NK-92 (cell line): ENCODE data around the gene ADGRD1.
"Not testable (repeated sequence)": the region's sequence is repeated elsewhere in the genome, so short reads cannot be mapped to it uniquely, and the experiment has no call there.

ENCODE experiments used
- DNase-seq: peaks from one replicate; lab custom pipeline; 2025; ENCODE audit not compliant: unreplicated experiment; lab: John Stamatoyannopoulos, UW

The ADGRD1 gene

GRCh38 chr12:131113568-131114270 is 160.0 kb downstream of the ADGRD1 start:
- no peak for DNase-seq

GRCh38 chr12:131114271-131114670 is 160.6 kb downstream of the ADGRD1 start:
- no peak for DNase-seq

DNA sequence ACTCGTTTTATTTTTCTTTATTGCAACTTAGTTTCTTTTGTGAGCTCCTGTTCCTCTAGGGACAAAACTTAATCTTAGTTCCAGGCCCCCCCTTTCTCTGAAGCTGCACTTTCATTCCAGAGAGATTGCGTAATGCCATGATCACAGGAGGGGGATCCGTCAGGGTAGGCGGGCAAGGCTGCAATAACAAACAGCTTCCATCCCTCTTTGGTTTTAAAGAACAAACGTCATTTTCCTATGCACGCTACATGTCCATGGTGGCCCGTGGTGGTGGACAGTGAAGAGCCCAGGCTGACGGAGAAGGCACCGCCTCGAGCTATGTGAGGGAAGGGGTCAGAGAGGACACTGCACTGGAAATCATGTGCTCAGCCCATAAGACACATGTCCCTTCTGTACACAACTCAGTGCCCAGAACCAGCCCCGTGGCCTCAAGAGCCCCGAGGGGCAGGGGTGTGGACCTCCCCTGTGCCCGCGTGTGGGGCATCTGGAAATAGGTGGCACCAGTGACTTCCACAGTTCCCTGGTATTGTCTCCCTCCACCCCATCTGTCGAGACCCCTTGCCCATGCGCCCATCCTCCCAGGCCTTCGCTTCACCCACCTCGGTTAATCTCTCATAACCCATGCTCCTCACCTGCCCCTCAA is 161.4 kb downstream of the ADGRD1 start:
- no peak for DNase-seq

GRCh38 chr12:131115766-131116467 is 162.2 kb downstream of the ADGRD1 start:
- DNase-seq = no peak

- DNase-seq = no peak
Measured at GRCh38 chr12:131116468-131117117, 162.9 kb downstream of the ADGRD1 start.

- no peak for DNase-seq
Measured at GRCh38 chr12:131117438-131118245, 163.9 kb downstream of the ADGRD1 start.

DNA sequence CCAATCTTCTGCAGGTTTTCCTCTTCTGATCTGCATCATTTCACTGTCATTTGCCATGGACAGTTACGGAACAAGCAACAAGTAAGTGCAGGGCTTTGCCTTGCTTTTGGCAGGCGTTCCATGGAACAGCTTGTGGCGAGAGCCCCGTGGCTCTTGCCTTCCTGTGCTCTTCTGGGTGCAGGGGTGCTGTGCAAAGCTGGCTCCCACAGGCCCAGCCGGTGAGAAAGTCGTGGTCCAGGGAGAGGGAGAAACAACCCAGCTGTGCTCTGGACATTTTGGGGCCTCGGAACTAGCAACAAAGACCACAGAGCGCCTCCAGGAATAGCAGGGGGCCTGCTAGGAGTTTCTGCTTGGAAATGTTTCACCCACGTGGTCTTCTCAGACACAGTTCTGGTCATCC is 164.7 kb downstream of the ADGRD1 start:
- DNase-seq = no peak

DNA sequence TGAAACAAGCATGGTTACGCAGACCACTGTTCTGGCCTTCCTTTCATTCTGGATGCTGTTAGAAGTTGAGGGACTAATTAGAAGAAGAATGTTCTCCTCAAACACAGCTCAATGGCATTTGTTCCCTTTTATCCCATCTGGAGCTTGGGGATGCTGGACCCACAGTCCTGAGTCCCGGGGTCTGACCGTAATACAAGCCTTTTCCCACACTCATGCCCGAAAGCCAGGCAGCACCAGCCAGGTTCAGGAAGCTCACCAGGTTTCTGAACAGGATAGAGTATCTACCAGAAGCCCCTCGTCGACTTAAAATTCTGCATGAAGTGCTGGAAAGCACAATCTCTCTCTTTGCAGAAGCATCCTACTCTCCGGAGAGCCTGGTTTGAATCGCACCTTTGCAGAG is 165.6 kb downstream of the ADGRD1 start:
- DNase-seq = not testable (repeated sequence)

DNA sequence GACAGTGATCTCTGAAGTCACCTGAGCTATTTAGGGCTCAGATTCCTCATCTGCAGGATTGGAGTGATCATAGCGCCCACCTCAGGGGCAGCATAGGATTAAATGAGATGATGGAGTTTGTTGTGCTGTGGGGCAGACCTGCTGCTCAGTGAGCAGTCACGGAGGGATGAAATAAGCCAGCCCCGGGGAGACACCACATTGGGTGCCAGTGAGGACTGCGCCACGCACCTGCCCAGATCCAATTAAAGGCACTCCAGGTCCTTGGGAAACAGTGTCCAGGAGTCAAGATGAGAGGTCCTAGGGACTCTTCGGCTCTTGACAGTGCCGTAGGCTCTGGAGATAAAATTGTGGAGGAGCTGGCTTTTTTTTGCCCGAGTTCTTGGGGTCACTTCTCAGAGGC is 166.2 kb downstream of the ADGRD1 start:
- no peak for DNase-seq

DNA sequence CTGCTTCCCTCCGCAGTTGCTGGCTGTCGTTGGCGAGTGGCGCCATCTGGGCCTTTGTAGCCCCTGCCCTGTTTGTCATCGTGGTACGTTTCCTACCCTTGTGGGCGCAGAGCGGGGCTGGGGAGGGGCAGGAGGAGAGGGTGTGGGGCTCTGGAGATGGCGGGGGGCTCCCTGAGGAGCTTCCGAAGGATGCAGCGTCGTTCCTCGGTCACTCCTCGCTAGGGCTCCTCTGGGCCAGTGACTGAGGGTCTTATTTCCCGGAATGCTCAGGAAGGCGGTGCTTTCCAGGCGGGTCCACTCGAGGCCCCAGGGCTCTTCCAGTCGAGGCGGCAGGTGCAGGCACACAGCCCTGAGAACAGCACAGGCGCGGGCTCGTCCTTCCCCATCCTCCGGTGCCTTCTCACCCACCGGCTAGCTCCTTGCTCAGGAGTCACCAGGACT is 167.1 kb downstream of the ADGRD1 start:
- no peak for DNase-seq

DNA sequence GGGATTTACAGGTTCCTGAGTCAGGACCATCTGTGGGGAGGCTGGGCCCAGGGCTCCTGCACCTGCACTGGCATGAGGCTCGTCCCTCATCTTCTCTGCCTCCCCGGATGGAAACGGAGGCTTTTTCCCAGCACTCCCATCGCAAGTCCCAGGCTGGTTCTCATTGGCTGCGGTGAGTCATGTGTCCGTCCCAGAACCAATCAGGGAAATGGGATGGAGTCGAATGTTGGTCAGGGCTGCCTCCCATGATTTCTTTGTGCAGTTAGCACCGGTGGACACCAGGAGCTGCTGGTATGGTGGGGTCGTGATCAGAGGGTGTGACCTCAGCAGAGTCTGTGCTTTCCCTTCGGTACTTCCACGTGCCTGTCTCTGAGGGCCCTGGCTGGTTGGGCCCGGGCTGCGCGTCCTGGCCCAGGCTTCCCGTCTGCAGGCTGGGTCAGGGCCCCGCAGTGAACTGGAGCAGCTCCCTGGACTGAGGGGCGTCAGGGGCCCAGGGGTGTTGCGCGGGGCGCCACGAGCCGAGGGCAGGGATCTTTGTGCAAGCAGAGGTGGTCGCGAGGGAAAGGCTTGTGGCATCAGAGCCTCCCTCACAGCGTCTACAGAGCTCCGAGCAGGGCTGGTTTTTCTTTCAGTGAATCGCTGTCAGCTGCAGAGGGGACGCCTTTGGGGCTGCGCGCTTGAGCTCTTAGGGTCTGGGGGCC is 168.1 kb downstream of the ADGRD1 start:
- no peak for DNase-seq

GRCh38 chr12:131122631-131123030 is 168.9 kb downstream of the ADGRD1 start:
- DNase-seq = no peak

DNA sequence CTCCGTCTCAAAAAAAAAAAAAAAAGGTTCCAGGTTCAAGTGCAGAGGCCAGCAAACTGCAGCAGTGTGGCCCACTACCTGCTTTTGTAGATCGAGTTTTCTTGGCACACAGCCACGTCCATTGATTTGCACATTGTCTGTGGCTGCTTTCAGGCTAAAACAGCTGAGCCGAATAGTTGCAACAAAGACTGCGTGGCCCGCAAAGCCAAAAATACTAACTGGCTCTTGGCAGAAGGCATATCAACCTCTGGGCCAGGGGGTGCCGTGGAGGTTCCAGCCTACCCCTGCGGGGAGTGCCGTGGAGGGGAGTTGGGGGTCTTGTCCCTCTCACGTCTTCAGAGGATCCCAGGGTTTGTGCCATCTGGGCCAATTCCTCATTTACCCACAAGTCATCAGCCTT is 170.1 kb downstream of the ADGRD1 start:
- DNase-seq = no peak

- DNase-seq = no peak
Measured at GRCh38 chr12:131124487-131125280, 171.0 kb downstream of the ADGRD1 start.

- no peak for DNase-seq
Measured at GRCh38 chr12:131126662-131127173, 173.0 kb downstream of the ADGRD1 start.

- no peak for DNase-seq
Measured at GRCh38 chr12:131128556-131128955, 174.8 kb downstream of the ADGRD1 start.

DNA sequence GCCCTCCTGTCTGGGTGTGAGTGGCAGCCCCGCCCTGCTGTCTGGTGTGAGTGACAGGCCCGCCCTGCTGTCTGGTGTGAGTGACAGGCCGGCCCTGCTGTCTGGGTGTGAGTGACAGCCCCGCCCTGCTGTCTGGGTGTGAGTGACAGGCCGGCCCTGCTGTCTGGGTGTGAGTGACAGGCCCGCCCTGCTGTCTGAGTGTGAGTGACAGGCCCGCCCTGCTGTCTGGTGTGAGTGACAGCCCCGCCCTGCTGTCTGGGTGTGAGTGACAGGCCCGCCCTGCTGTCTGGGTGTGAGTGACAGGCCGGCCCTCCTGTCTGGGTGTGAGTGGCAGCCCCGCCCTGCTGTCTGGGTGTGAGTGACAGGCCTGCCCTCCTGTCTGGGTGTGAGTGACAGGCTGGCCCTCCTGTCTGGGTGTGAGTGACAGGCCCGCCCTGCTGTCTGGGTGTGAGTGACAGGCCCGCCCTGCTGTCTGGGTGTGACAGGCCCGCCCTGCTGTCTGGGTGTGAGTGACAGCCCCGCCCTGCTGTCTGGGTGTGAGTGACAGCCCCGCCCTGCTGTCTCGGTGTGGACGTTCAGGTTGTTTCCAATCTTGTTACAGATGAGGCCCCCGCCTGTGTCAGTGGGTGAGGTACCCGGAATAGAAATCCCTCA is 175.4 kb downstream of the ADGRD1 start:
- not testable (repeated sequence) for DNase-seq

DNA sequence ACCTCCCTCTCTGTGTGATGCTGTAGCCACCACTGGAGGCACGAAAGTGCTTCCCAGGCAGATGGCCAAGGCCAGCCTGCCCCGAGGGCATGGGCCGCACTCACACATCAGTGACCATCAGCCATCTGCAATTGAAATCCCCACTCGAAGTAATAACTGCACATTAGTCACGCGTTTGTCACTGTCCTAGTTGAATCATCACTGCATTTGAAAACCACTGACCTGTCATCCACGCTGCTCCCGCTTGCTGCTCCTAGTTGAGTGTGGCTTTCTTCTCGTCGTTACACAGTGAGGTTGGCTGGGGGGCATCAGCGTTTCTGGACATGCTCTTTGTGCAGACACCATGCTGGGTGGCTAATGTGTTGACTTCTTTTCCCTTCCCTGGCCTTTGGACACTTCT is 176.1 kb downstream of the ADGRD1 start:
- DNase-seq = no peak
